GM10248 (cell line): ENCODE measurements around the gene SFMBT1.

Experiments used
- CTCF ChIA-PET: fragments of 300-600 bp; sonication (Branson Sonifier 250); formaldehyde crosslinking; extraction: SDS; loops from one replicate; lab custom pipeline; 2021; ENCODE audit warnings: antibody characterized with exemption; lab: Yijun Ruan, JAX
- POLR2A ChIA-PET: fragments of 350-650 bp; sonication (Branson Sonifier 250); formaldehyde crosslinking; extraction: SDS; loops from one replicate; lab custom pipeline; 2020; ENCODE audit warnings: antibody characterized with exemption; lab: Yijun Ruan, JAX
- DNase-seq: peaks from one replicate; pipeline ENCODE4 v3.0.0; 2012; ENCODE audit errors: extremely low spot score
- CTCF ChIP-seq: IDR thresholded peaks from 2 replicates; pipeline ENCODE4 v1.5.1; 2012; ENCODE audit warnings: mild to moderate bottlenecking, low read depth; ENCODE audit errors: extremely low read depth, missing control alignments, control extremely low read depth

SFMBT1 gene

GRCh38 chr3:53032609-53033008 lies 13.3 kb downstream of the SFMBT1 start:
- POLR2A ChIA-PET: no interaction called here
- CTCF ChIA-PET: interaction anchor here (1.0 to 1.6 kb wide), 3 partner anchors 9 to 26 kb away, joined by 3 to 5 read pairs (median 4); no protein-coding TSS in a partner anchor
- no peak for TF ChIP-seq CTCF
- no peak for DNase-seq

DNA sequence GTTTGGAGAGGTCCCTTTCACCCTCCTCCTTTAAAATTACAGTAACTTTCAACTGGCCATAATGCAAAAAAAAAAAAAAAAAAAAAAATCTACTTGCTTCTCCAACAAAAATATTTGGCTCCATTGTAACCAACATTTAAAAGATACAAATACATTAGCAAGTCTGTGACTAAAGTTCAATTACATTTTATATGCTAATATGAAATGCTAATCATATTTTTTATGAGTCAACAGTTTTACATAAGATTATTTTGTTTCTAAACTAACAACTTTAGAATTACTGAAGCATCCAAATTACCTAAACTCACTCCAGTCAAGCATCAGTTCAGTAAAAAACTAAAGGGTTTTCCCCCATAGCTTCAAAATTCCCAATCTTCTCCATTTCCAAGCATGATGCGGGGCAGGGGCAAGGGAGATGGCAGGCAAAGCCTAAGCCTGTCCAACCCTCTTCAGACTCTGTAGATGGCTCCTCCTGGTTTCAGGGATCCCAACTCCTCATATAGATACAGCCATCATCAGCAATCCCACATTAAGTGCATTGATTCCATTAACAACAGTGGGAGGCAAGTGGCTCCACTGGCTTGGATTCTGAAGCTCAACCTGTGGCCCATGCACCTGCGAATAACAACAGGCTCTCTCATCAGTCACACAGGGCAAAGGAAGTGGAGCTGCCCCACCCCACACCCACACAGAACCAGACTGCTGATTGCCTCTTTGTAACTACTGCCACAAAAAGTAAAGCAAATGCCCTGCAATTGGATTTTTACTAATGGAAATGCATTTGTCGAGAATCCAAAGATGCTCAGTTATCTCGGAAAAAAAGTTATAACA lies 15.0 kb downstream of the SFMBT1 start:
- CTCF ChIA-PET: interaction anchor here (1.3 kb wide), 1 partner anchor 15 kb away, joined by 5 read pairs; the partner anchor contains the start of gene SFMBT1

GRCh38 chr3:53028641-53029040 lies 17.2 kb downstream of the SFMBT1 start:
- TF ChIP-seq CTCF: no peak
- ChIA-PET POLR2A (no interaction called here), CTCF (interaction anchor here (0.6 to 1.8 kb wide), 5 partner anchors 9 to 94 kb away, joined by 3 to 6 read pairs (median 3); no protein-coding TSS in a partner anchor)
- no peak for DNase-seq

More for the DNA sequence above, 15.0 kb downstream of the SFMBT1 start:
- POLR2A ChIA-PET: no interaction called here
- no peak for TF ChIP-seq CTCF
- DNase-seq: peak; percentile 45

DNA sequence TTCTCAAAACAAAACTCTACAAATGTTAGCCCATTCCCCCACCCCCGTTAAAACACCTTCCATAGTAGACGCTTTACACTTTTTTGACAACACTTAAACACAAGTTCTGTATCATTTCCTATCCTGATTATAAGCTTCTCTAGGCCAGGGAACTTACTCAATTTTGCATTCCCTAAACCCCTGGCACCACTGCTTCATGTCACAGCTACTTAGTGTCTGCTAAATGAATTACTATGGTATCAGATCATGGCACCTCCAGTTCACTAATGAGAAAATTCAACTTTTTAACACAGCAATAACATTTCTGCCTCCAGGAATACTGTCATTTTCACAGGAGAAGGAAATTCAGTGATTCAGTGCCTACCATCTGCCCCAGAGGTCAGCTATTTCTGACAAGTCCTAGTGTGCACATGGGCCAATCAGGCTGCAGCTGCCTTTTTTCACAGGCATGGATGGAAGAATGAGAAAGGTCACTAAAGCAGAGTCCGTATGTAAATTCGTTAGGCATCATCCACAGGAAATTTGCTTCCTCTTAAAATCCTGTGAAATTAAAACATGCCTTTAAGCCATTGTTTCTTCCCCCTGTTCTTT lies 18.5 kb downstream of the SFMBT1 start:
- CTCF ChIA-PET: interaction anchor here (0.6 to 2.2 kb wide), 9 partner anchors 8 to 169 kb away, joined by 3 to 7 read pairs (median 4); partner anchors contain the start of gene SFMBT1
- TF ChIP-seq CTCF: no peak
- no peak for DNase-seq
- POLR2A ChIA-PET: no interaction called here

DNA sequence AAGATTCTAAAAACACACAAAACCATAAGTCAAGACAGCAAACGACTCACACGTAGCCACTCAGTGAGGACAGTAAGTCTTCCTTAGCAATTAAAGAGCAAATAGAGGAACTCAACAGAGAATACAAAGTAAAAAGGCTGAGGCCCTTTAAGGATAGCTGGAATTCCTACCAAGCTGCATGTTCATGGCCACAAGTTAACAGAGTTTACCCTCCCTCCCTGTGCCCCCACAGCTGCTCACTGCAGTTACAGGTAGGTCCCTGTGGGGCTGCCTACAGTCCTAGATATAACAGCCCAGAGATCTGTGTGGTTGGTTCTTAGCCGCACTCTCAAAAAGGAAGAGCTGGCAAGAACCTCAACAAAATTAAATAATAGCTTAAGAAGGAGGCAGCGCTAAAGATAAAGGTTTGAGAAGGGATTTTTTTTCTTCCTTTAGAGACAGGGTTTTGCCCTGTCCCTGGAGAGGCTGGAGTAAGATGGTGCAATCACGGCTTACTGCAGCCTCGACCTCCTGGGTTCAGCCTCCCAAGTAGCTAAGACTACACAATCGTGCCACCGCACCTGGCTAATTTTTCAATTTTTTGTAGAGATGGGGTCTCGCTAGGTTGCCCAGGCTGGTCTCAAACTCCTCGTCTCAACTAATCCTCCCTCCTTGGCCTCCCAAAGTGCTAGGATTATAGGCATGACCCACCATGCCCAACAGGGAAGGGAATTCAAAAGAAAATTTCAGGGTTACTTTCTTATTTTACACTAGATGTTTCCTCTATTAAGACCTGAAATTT lies 19.3 kb downstream of the SFMBT1 start:
- ChIA-PET POLR2A (no interaction called here), CTCF (interaction anchor here (0.9 to 2.2 kb wide), 11 partner anchors 9 to 170 kb away, joined by 3 to 7 read pairs (median 3); partner anchors contain the start of gene SFMBT1)
- DNase-seq: no peak
- TF ChIP-seq CTCF: no peak

GRCh38 chr3:53024315-53024714 lies 21.6 kb downstream of the SFMBT1 start:
- CTCF ChIA-PET: interaction anchor here (1.3 to 1.9 kb wide), 2 partner anchors 8 to 22 kb away, joined by 3 to 5 read pairs; partner anchors contain the start of gene SFMBT1
- no peak for DNase-seq
- POLR2A ChIA-PET: no interaction called here
- TF ChIP-seq CTCF: no peak
